Neuronal stem cell (in vitro differentiated cells): ENCODE results near the gene UCHL1.

ENCODE experiments used
- DNase-seq: peaks from one replicate; pipeline ENCODE4 v3.0.0-alpha.2; 2013; ENCODE audit warnings: low spot score
- H2AFZ ChIP-seq: one replicate; pipeline ENCODE4 v1.6.1; 2013; ENCODE audit warnings: mild to moderate bottlenecking, low read length, inconsistent platforms
- H2AK5ac ChIP-seq: 2 replicates; pipeline ENCODE4 v1.6.1; 2013; ENCODE audit warnings: low read depth, mild to moderate bottlenecking, inconsistent platforms, low read length, moderate library complexity, mixed read lengths
- H2BK120ac ChIP-seq: 2 replicates; pipeline ENCODE4 v1.6.1; 2013; ENCODE audit warnings: low read depth, mild to moderate bottlenecking, inconsistent platforms, low read length, moderate library complexity, mixed read lengths
- H2BK12ac ChIP-seq: one replicate; pipeline ENCODE4 v1.6.1; 2013; ENCODE audit warnings: low read length, inconsistent platforms
- H2BK15ac ChIP-seq: 2 replicates; pipeline ENCODE4 v1.6.1; 2013; ENCODE audit warnings: mild to moderate bottlenecking, low read length, inconsistent platforms, mixed read lengths
- H2BK5ac ChIP-seq: one replicate; pipeline ENCODE4 v1.6.1; 2013; ENCODE audit warnings: inconsistent platforms, mild to moderate bottlenecking, low read length, moderate library complexity
- H3K14ac ChIP-seq: one replicate; pipeline ENCODE4 v1.6.1; 2013; ENCODE audit warnings: low read length, inconsistent platforms
- H3K18ac ChIP-seq: 2 replicates; pipeline ENCODE4 v1.6.1; 2013; ENCODE audit warnings: low read length, inconsistent platforms
- H3K23ac ChIP-seq: 2 replicates; pipeline ENCODE4 v1.6.1; 2013; ENCODE audit warnings: low read depth, mild to moderate bottlenecking, mixed read lengths, low read length, inconsistent platforms; ENCODE audit not compliant: poor library complexity
- H3K27ac ChIP-seq: replicated peaks from 3 replicates; pipeline ENCODE4 v1.5.1; 2013; ENCODE audit warnings: low read length, inconsistent platforms
- H3K27me3 ChIP-seq, 3 experiments: 2 replicates each; pipeline ENCODE4 v1.6.1; 2013; ENCODE audit warnings: low read length in 3 of 3, mild to moderate bottlenecking in 2 of 3, inconsistent platforms in 1 of 3, low read depth in 1 of 3, mixed read lengths in 1 of 3, moderate library complexity in 1 of 3; ENCODE audit not compliant: control insufficient read depth in 3 of 3, insufficient read depth in 3 of 3
- H3K36me3 ChIP-seq, 2 donors: replicated peaks in 1 of 2; 2 replicates each; pipeline ENCODE4 v1.6.1; 2013; ENCODE audit warnings: low read length in 2 of 2; ENCODE audit not compliant: control insufficient read depth in 2 of 2, insufficient read depth in 2 of 2
- H3K4ac ChIP-seq: 2 replicates; pipeline ENCODE4 v1.6.1; 2013; ENCODE audit warnings: inconsistent platforms, mild to moderate bottlenecking, low read length, moderate library complexity
- H3K4me1 ChIP-seq, 2 donors: 1 replicate in 1 of 2; 2 replicates in 1 of 2; pipeline ENCODE4 v1.6.1; 2013; ENCODE audit warnings: low read length in 2 of 2, low read depth in 1 of 2; ENCODE audit not compliant: control insufficient read depth in 2 of 2, insufficient read depth in 1 of 2
- H3K4me2 ChIP-seq: one replicate; pipeline ENCODE4 v1.6.1; 2013; ENCODE audit warnings: mild to moderate bottlenecking, low read length, inconsistent platforms; ENCODE audit not compliant: insufficient read depth, poor library complexity, severe bottlenecking
- H3K4me3 ChIP-seq, 2 donors: 2 replicates each; pipeline ENCODE4 v1.5.1; 2013; ENCODE audit warnings: low read length in 2 of 2, mild to moderate bottlenecking in 2 of 2, inconsistent platforms in 1 of 2, moderate library complexity in 1 of 2
- H3K79me1 ChIP-seq: one replicate; pipeline ENCODE4 v1.6.1; 2013; ENCODE audit warnings: low read depth, mild to moderate bottlenecking, inconsistent platforms, low read length, moderate library complexity
- H3K9ac ChIP-seq: one replicate; pipeline ENCODE4 v1.6.1; 2013; ENCODE audit warnings: mild to moderate bottlenecking, low read depth, low read length, inconsistent platforms; ENCODE audit not compliant: poor library complexity
- H3K9me3 ChIP-seq, 2 donors: replicated peaks in 1 of 2; 2 replicates each; pipeline versions ENCODE3 to v1.6.1; 2013; ENCODE audit warnings: low read length in 2 of 2, mild to moderate bottlenecking in 2 of 2, inconsistent platforms in 1 of 2, low read depth in 1 of 2, mixed read lengths in 1 of 2, moderate library complexity in 1 of 2; ENCODE audit not compliant: control insufficient read depth in 2 of 2, insufficient read depth in 1 of 2
- H4K8ac ChIP-seq: one replicate; pipeline ENCODE4 v1.6.1; 2013; ENCODE audit warnings: low read depth, mild to moderate bottlenecking, inconsistent platforms, low read length, moderate library complexity
- H4K91ac ChIP-seq: one replicate; pipeline ENCODE4 v1.6.1; 2013; ENCODE audit warnings: low read length, low read depth, mild to moderate bottlenecking, inconsistent platforms; ENCODE audit not compliant: poor library complexity
- WGBS, 2 donors: extraction: QIAGEN DNeasy Blood & Tissue Kit; methylation state at CpG; one replicate each; pipeline ENCODE4 v1.1.7; 2013; ENCODE audit warnings: missing lambda C conversion rate in 2 of 2, mixed read lengths in 1 of 2; ENCODE audit not compliant: insufficient read length in 2 of 2, insufficient replicate concordance in 1 of 2; ENCODE audit errors: extremely low coverage in 2 of 2; 5-methylcytosine and 5-hydroxymethylcytosine counted together

Gene UCHL1

DNA sequence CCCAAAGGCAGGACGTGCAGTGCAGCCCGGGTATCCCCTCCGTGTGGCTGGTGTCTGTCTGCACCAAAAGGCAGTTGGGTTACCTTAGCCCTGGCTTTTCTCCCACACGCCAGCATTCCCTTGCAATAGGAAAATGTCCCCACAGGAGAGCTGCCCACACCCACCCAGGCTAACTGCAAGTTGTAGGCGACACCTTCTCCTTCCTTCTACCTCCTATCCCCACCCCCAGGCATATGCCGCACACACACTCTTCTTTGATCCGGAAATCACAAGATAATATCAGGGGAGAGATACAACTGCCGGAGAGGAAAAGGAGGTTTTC, 41.9 kb upstream of the UCHL1 start:
- H2BK5ac ChIP-seq: no peak overlapping the region
- H3K4ac ChIP-seq: no peak overlapping the region
- H3K36me3 ChIP-seq: no peaks in the 10 kb centered on the region
- no peak overlapping the region for H3K14ac ChIP-seq
- no peak overlapping the region for H2BK15ac ChIP-seq
- no peak for DNase-seq
- no peaks in the 10 kb centered on the region for H3K9me3 ChIP-seq
- H2AK5ac ChIP-seq: peak overlapping the region; percentile 90
- no peak overlapping the region for H4K8ac ChIP-seq
- H3K4me2 ChIP-seq: no peak overlapping the region
- no CpG with 5 or more reads among the region's 8 CpGs for WGBS, 2 donors
- H2BK120ac ChIP-seq: no peak overlapping the region
- H3K4me1 ChIP-seq: peaks cover 5 to 6% of the 10 kb centered on the region in 2 donors
- H2AFZ ChIP-seq: no peak overlapping the region
- H3K4me3 ChIP-seq: no peak overlapping the region
- no peak overlapping the region for H3K27ac ChIP-seq
- peak overlapping the region; percentile 82 for H2BK12ac ChIP-seq
- H4K91ac ChIP-seq: no peak overlapping the region
- H3K79me1 ChIP-seq: no peaks in the 10 kb centered on the region
- H3K23ac ChIP-seq: no peak overlapping the region
- H3K18ac ChIP-seq: peak overlapping the region; percentile 86
- H3K9ac ChIP-seq: no peak overlapping the region
- peaks cover 0 to 79% (median 0%) of the 10 kb centered on the region in 3 experiments for H3K27me3 ChIP-seq

DNA sequence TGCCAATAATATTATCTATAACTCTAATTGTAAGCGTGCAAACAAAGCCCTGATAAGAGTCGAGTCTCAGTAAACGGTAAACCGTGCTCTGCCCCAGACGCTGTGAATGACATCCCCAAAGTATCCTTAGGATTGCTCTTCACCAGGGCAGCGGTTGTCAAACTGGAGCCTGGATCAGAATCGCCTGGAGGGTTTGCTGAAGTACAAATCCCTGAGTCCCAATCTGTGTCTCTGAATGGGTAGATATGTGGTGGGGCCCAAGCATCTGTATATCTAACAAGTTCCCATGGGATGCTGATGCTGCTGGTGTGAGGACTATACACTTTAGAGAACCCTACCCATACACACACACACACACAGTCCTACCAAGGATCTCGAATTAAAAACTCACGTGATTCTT, 41.6 kb upstream of the UCHL1 start:
- no peaks in the 10 kb centered on the region for H3K9me3 ChIP-seq
- no peak overlapping the region for H2BK15ac ChIP-seq
- no peak overlapping the region for H4K8ac ChIP-seq
- peak overlapping the region; percentile 90 for H2AK5ac ChIP-seq
- DNase-seq: no peak
- peaks cover 5 to 6% of the 10 kb centered on the region in 2 donors for H3K4me1 ChIP-seq
- no peak overlapping the region for H3K27ac ChIP-seq
- H2BK5ac ChIP-seq: no peak overlapping the region
- no peak overlapping the region for H3K4ac ChIP-seq
- H3K4me3 ChIP-seq: no peak overlapping the region
- H2BK120ac ChIP-seq: no peak overlapping the region
- H3K23ac ChIP-seq: no peak overlapping the region
- H3K18ac ChIP-seq: no peak overlapping the region
- H3K36me3 ChIP-seq: no peaks in the 10 kb centered on the region
- H2AFZ ChIP-seq: no peak overlapping the region
- H3K27me3 ChIP-seq: peaks cover 0 to 79% (median 0%) of the 10 kb centered on the region in 3 experiments
- H2BK12ac ChIP-seq: no peak overlapping the region
- H4K91ac ChIP-seq: no peak overlapping the region
- H3K14ac ChIP-seq: no peak overlapping the region
- WGBS, 2 donors: no CpG with 5 or more reads among the region's 9 CpGs
- no peaks in the 10 kb centered on the region for H3K79me1 ChIP-seq
- no peak overlapping the region for H3K4me2 ChIP-seq
- no peak overlapping the region for H3K9ac ChIP-seq

DNA sequence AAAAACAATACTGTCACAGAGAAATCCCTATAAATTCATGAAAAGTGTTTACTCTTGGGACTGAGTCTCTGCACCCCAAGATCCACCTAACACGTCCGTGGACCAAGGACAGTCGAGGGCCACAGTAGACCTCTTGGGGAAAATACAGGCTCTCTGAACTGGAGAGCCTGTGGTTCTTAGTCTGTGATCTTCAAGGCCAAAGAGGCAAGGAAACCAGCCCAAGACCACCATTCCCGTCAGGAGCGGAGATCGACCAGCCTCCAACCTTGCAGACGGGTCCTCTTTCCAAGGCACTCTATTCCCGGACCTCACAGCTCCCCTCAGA, 40.8 kb upstream of the UCHL1 start:
- DNase-seq: no peak
- Histone ChIP-seq H3K27me3 (peaks cover 0 to 74% (median 0%) of the 10 kb centered on the region in 3 experiments), H3K4me1 (peaks cover 5 to 6% of the 10 kb centered on the region in 2 donors), H4K91ac (no peak overlapping the region), H4K8ac (no peak overlapping the region), H2BK120ac (no peak overlapping the region), H2BK15ac (no peak overlapping the region), H3K18ac (peak overlapping the region; percentile 92), H3K9ac (peak overlapping the region; percentile 51), H3K23ac (no peak overlapping the region), H3K27ac (no peak overlapping the region), H2AFZ (peak overlapping the region; percentile 86), H3K4me3 (peak overlapping the region; percentile 38 to 82), H3K14ac (no peak overlapping the region), H2BK12ac (no peak overlapping the region), H3K4ac (no peak overlapping the region), H3K36me3 (no peaks in the 10 kb centered on the region), H3K4me2 (peak overlapping the region; percentile 70), H2AK5ac (no peak overlapping the region), H3K9me3 (no peaks in the 10 kb centered on the region), H2BK5ac (no peak overlapping the region), H3K79me1 (no peaks in the 10 kb centered on the region)
- WGBS, 2 donors: no CpG with 5 or more reads among the region's 8 CpGs

DNA sequence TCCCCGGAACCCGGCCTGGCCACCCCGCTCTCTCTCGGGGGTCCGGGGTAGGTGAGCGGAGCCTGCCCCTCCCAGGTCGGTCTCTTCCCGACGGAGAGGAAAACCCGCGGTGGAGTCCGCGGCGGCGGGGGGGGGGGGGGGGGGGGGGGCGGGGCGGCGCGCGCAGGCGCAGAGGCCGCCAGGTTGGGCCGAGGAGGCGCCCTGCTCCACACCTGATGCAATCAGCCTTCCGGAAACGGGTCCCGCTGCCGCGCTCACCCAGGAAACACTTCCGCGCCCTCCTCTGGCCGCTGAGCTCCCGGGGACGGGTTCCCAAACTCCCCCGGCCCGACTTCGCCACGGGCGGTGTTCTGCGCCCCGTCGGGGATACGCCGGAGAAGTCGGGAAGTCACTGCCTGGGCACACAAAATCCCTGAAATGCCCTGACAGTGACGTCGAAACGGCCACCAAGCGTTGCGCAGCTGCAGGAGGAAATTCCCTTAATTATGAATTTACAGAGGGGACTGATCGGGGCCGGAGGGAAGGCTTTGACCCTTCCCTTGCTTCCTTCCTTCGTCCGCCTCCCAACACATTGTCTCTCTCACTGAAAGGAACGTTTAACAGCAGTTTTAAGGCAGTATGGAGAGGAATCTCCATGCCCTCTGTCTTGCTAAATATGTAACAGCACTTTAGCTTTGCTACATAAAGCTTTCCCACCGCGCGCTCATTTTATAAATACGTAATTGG, 40.3 kb upstream of the UCHL1 start:
- H3K14ac ChIP-seq: no peak overlapping the region
- peak overlapping the region; percentile 86 for H2AFZ ChIP-seq
- H2BK12ac ChIP-seq: no peak overlapping the region
- no peak overlapping the region for H3K4ac ChIP-seq
- no peak overlapping the region for H2BK120ac ChIP-seq
- no peak overlapping the region for H2BK15ac ChIP-seq
- no CpG with 5 or more reads among the region's 59 CpGs for WGBS, 2 donors
- no peaks in the 10 kb centered on the region for H3K36me3 ChIP-seq
- no peak overlapping the region for H4K91ac ChIP-seq
- H2AK5ac ChIP-seq: no peak overlapping the region
- no peak overlapping the region for H3K23ac ChIP-seq
- H3K9me3 ChIP-seq: no peaks in the 10 kb centered on the region
- H3K4me1 ChIP-seq: peaks cover 5 to 6% of the 10 kb centered on the region in 2 donors
- peak overlapping the region; percentile 70 for H3K4me2 ChIP-seq
- peak overlapping the region; percentile 98 for H3K18ac ChIP-seq
- H4K8ac ChIP-seq: no peak overlapping the region
- peaks cover 0 to 75% (median 0%) of the 10 kb centered on the region in 3 experiments for H3K27me3 ChIP-seq
- H3K27ac ChIP-seq: peak overlapping the region; percentile 44
- no peaks in the 10 kb centered on the region for H3K79me1 ChIP-seq
- DNase-seq: peak; percentile 69
- H3K9ac ChIP-seq: peak overlapping the region; percentile 75
- peak overlapping the region; percentile 38 to 90 for H3K4me3 ChIP-seq
- H2BK5ac ChIP-seq: no peak overlapping the region
